Neural cell (in vitro differentiated cells): ENCODE data around the gene B3GALNT2. TPM values are rescaled to one million over a fixed set of nuclear protein-coding genes. Genes with fewer than 3 reads are reported as not detected.

ENCODE experiments used
- H2AFZ ChIP-seq: fragments of 200-600, 300-800 bp; sonication (generic), shearing (Covaris generic); 2 replicates; pipeline ENCODE4 v1.6.0; 2014; ENCODE audit warnings: low read depth, mild to moderate bottlenecking, antibody characterized with exemption, low read length, moderate library complexity
- H3F3A ChIP-seq: fragments of 200-600 bp; shearing (Covaris generic); 2 replicates; pipeline ENCODE4 v1.6.1; 2016; ENCODE audit warnings: mild to moderate bottlenecking, moderate library complexity, mixed read lengths, antibody characterized with exemption, low read length; ENCODE audit not compliant: insufficient read depth, poor library complexity, severe bottlenecking
- H3K27ac ChIP-seq: fragments of 200-600, 300-800 bp; sonication (generic), shearing (Covaris generic); 2 replicates; pipeline ENCODE4 v1.5.1; 2014; ENCODE audit warnings: mild to moderate bottlenecking, low read length, moderate library complexity
- H3K27me3 ChIP-seq: fragments of 300-800, 200-600 bp; sonication (generic), shearing (Covaris generic); 2 replicates; pipeline ENCODE4 v1.6.0; 2014; ENCODE audit warnings: mild to moderate bottlenecking, low read depth, low read length, moderate library complexity; ENCODE audit not compliant: insufficient read depth
- H3K36me3 ChIP-seq: fragments of 300-800, 200-600 bp; sonication (generic), shearing (Covaris generic); 2 replicates; pipeline ENCODE4 v1.5.1; 2014; ENCODE audit warnings: mild to moderate bottlenecking, antibody characterized with exemption, low read length, moderate library complexity; ENCODE audit not compliant: insufficient read depth
- H3K4me2 ChIP-seq: fragments of 300-800, 200-600 bp; sonication (generic), shearing (Covaris generic); 2 replicates; pipeline ENCODE4 v1.6.0; 2014; ENCODE audit warnings: mild to moderate bottlenecking, low read length
- H3K4me3 ChIP-seq: fragments of 300-800, 200-600 bp; sonication (generic), shearing (Covaris generic); 2 replicates; pipeline ENCODE4 v1.5.1; 2014; ENCODE audit warnings: mild to moderate bottlenecking, low read length, moderate library complexity
- H3K79me2 ChIP-seq: fragments of 200-600 bp; shearing (Covaris generic); replicated peaks from 2 replicates; pipeline ENCODE4 v1.6.0; 2014; ENCODE audit warnings: mild to moderate bottlenecking, low read length, moderate library complexity; ENCODE audit not compliant: insufficient read depth
- H3K9ac ChIP-seq: fragments of 300-800, 200-600 bp; sonication (generic), shearing (Covaris generic); 2 replicates; pipeline ENCODE4 v1.6.1; 2016; ENCODE audit warnings: mild to moderate bottlenecking, low read length, mixed read lengths
- H3K9me2 ChIP-seq: fragments of 200-600 bp; shearing (Covaris generic); 2 replicates; pipeline ENCODE4 v1.6.1; 2016; ENCODE audit warnings: mild to moderate bottlenecking, low read length, mixed read lengths; ENCODE audit not compliant: insufficient read depth
- H3K9me3 ChIP-seq: fragments of 200-600, 300-800 bp; sonication (generic), shearing (Covaris generic); 2 replicates; pipeline ENCODE4 v1.6.1; 2016; ENCODE audit warnings: mild to moderate bottlenecking, mixed run types, low read length, moderate library complexity, mixed read lengths
- H4K20me1 ChIP-seq: fragments of 200-600 bp; shearing (Covaris generic); 2 replicates; pipeline ENCODE4 v1.6.1; 2016; ENCODE audit warnings: mild to moderate bottlenecking, mixed run types; ENCODE audit not compliant: insufficient read depth
- CTCF ChIP-seq: fragments of 450-650 bp; IDR thresholded peaks from 2 replicates; pipeline ENCODE4 v1.5.1; 2014; ENCODE audit warnings: antibody characterized with exemption, mild to moderate bottlenecking, moderate library complexity; ENCODE audit not compliant: poor library complexity, severe bottlenecking
- EP300 ChIP-seq: fragments of 450-650 bp; conservative IDR thresholded peaks from 2 replicates; pipeline ENCODE4 v1.6.1; 2014; ENCODE audit warnings: antibody characterized with exemption, mild to moderate bottlenecking, moderate library complexity; ENCODE audit not compliant: poor library complexity, severe bottlenecking
- EZH2 ChIP-seq: fragments of 200-600, 300-800 bp; shearing (Covaris generic), sonication (generic); IDR thresholded peaks from 2 replicates; pipeline ENCODE4 v1.6.1; 2014; ENCODE audit warnings: antibody characterized with exemption, low read length, borderline replicate concordance, mild to moderate bottlenecking; ENCODE audit not compliant: insufficient read depth, poor library complexity, severe bottlenecking
- MXI1 ChIP-seq: fragments of 450-650 bp; conservative IDR thresholded peaks from 2 replicates; pipeline ENCODE4 v1.6.1; 2014; ENCODE audit warnings: antibody characterized with exemption, mild to moderate bottlenecking; ENCODE audit not compliant: poor library complexity, severe bottlenecking
- POLR2AphosphoS5 ChIP-seq: IDR thresholded peaks from 2 replicates; pipeline ENCODE4 v1.6.1; 2012
- RAD21 ChIP-seq: fragments of 450-650 bp; conservative IDR thresholded peaks from 2 replicates; pipeline ENCODE4 v1.6.1; 2014; ENCODE audit warnings: antibody characterized with exemption, mild to moderate bottlenecking, moderate library complexity
- REST ChIP-seq: IDR thresholded peaks from 2 replicates; pipeline ENCODE4 v1.6.1; 2012; ENCODE audit warnings: borderline replicate concordance
- SMC3 ChIP-seq: fragments of 450-650 bp; conservative IDR thresholded peaks from 2 replicates; pipeline ENCODE4 v1.6.1; 2014; ENCODE audit warnings: antibody characterized with exemption, mild to moderate bottlenecking, moderate library complexity; ENCODE audit not compliant: poor library complexity
- TAF1 ChIP-seq: IDR thresholded peaks from 2 replicates; pipeline ENCODE4 v1.6.1; 2012; ENCODE audit warnings: low read depth
- polyA minus RNA-seq: library from RNA; depleted of rRNA, polyadenylated mRNA; stranded (reverse); fragments of >200 nt; gene quantifications from 2 replicates; pipeline ENCODE4 v1.2.3, GENCODE V29; 2014
- polyA plus RNA-seq: library from polyadenylated mRNA; depleted of rRNA; stranded (reverse); fragments of >200 nt; gene quantifications from 2 replicates; pipeline ENCODE4 v1.2.3, GENCODE V29; 2014

B3GALNT2 gene
- polyA plus RNA-seq = 19.0 and 29.0 TPM in 2 replicates
- 21.7 and 27.7 TPM in 2 replicates for polyA minus RNA-seq

- Histone ChIP-seq H3F3A (peaks cover 13% of the 10 kb centered on the region), H3K27me3 (no peaks in the 10 kb centered on the region), H3K9me2 (no peaks in the 10 kb centered on the region), H3K27ac (peak within 1 kb of the TSS; percentile 98), H3K9me3 (no peaks in the 10 kb centered on the region), H3K4me2 (peak within 1 kb of the TSS; percentile 61), H3K4me3 (peak within 1 kb of the TSS; percentile 83), H3K36me3 (no peaks in the 10 kb centered on the region), H2AFZ (peak within 1 kb of the TSS; percentile 90), H4K20me1 (no peaks in the 10 kb centered on the region), H3K79me2 (peaks cover 19% of the 10 kb centered on the region), H3K9ac (peak within 1 kb of the TSS; percentile 94)
- TF ChIP-seq EP300 (no peak), EZH2 (no peak), CTCF (no peak), SMC3 (no peak), TAF1 (no peak), POLR2AphosphoS5 (peak; percentile 20), MXI1 (peak; percentile 48), RAD21 (no peak), REST (no peak)
Measured at GRCh38 chr1:235504122-235504493, at the start of gene B3GALNT2. TSS of gene B3GALNT2 (minus strand) at chr1:235504452. CDS start at chr1:235504252, 200 bp downstream.

- H3F3A ChIP-seq = no peaks in the 10 kb centered on the region
- H3K36me3 ChIP-seq = no peaks in the 10 kb centered on the region
- no peak overlapping the region for H2AFZ ChIP-seq
- H3K4me3 ChIP-seq = no peak overlapping the region
- TF ChIP-seq MXI1 (no peak), EP300 (no peak), TAF1 (no peak), SMC3 (no peak), EZH2 (no peak), REST (no peak), RAD21 (no peak), CTCF (no peak)
- H4K20me1 ChIP-seq = no peaks in the 10 kb centered on the region
- H3K27me3 ChIP-seq = no peaks in the 10 kb centered on the region
- H3K27ac ChIP-seq = no peak overlapping the region
- no peaks in the 10 kb centered on the region for H3K79me2 ChIP-seq
- no peaks in the 10 kb centered on the region for H3K9me2 ChIP-seq
- no peak overlapping the region for H3K4me2 ChIP-seq
- H3K9ac ChIP-seq = no peak overlapping the region
- H3K9me3 ChIP-seq = no peaks in the 10 kb centered on the region
Measured at GRCh38 chr1:235553112-235553551, 48.9 kb upstream of the B3GALNT2 start.
